HL-60/S4 treated with phorbol 12-myristate 13-acetate at 8.2 ng/mL for 4 days and 3 days (cell line): ENCODE results near the gene DDX46.

Source experiments
- in situ Hi-C: fragments of 300-500 bp; cut with MboI; formaldehyde crosslinking; loops from 2 replicates; pipeline ENCODE4 v1.15.0; 2022; ENCODE audit warnings: low sequenced_read_pairs

Gene DDX46

DNA sequence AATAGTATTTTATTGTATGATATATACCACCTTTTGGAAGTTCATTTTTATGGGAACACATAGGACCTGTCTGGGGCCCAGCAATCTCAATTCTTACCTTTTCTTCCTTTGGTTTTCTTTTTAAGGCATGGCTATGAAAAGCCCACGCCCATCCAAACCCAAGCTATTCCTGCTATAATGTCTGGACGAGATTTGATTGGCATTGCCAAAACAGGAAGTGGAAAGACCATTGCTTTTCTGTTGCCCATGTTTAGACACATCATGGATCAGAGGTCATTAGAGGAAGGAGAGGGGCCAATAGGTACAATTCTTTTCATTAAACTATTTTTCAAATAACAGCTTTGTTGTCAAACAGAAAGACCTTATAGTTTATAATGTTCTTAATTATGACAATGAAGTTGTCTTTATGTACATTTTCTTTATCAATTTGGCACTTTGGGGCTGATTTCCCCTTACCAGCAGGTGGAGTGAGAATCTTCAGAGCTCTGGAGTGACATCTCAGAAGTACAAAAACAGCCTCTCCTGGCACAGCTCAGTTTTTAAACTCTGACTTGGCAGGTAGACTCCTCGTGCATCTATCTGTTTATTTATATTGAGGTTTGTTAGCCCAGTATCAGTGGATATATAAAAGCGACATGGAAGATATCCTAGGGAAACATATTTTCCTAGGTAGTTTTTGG, 25.8 kb downstream of the DDX46 start:
- in situ Hi-C loops, result no loop called here

DNA sequence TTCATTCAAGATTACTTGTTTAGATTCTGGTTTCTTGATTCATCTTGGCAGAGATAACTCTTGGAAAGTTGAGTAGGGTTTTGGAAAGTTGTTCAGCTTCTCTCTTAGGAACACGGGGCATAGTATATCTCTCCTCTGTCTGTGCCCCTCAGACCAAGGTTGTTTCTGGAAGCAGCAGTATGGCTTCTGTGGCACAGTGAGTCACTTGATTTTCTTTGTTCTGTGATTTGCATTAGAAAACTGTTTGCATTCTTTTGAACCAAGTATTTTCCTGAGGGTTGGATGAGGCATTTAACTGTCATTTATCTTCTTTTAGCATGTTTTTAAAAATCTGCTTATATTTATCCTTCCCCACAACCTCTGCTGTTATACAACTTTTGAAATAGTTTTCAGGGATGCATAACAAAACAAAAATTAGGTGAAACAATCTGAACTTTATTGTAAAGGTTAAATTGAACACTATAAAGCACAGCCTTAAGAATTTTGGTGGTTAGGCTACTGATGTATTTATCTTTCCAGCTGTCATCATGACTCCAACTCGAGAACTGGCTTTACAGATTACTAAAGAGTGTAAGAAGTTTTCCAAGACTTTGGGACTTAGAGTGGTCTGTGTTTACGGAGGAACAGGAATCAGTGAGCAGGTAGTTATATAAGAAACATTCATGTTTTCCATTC, 26.5 kb downstream of the DDX46 start:
- in situ Hi-C loops, result no loop called here

- in situ Hi-C loops, result no loop called here
These were observed 29.1 kb downstream of the DDX46 start for GRCh38 chr5:134787692-134788091.

DNA sequence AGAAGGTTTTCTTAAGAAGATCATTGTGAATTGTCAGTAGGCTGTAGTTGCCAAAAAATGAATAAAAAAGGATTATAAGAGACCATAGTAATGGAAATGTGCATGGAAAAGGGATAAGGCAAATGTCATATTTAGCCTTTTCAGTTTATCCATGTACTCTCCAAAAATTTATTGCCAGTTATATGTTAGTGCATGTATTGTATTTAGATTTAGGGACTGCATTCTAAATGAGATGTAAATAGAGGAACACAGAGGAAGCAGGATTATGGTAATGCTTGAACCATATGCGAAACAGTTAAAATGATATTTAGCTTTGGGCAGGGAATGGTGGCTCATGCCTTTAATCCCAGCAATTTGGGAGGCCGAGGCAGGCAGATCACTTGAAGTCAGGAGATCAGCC, 33.0 kb downstream of the DDX46 start:
- in situ Hi-C loops, result no loop called here

DNA sequence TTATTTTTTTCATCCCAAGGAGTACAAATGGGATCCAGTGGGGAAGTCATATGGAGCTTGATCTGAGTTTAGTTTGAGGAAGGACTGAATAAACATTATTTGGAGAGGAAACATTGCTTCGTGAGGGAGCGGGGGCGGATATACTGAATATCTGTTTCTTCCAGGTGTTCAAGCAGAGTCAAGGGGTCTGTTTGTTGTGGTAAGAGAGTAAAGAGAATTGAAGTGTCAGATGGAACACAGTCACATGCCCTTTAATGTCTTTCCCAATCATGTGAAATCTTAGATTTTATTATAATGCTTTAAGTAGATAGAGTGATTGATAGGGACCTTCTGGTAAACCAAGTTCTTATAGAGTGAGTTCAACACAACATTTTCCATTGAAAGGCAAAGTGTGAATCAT, 33.7 kb downstream of the DDX46 start:
- in situ Hi-C loops, result no loop called here

- in situ Hi-C loops, result no loop called here
These were observed 34.5 kb downstream of the DDX46 start for GRCh38 chr5:134793111-134793510.

DNA sequence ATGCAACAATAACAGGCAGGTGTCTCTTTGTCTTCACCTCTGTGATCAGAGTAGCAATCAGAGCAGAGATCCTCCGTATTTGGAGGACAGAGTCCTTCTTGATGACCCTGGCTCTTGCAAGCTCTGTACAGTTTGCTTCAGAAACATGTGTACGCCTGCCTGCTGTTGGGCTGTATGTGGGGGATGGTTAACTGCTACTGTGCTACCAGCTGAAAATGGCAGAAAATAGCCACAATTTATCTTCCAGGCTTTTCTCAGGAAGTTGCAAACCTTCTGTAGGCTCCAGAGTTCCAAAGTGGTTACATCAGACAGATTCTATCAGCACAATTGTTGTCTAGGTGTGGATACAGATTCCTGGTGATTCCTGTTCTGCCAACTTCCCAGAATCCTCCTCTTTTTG, 35.5 kb downstream of the DDX46 start:
- in situ Hi-C loops, result no loop called here

DNA sequence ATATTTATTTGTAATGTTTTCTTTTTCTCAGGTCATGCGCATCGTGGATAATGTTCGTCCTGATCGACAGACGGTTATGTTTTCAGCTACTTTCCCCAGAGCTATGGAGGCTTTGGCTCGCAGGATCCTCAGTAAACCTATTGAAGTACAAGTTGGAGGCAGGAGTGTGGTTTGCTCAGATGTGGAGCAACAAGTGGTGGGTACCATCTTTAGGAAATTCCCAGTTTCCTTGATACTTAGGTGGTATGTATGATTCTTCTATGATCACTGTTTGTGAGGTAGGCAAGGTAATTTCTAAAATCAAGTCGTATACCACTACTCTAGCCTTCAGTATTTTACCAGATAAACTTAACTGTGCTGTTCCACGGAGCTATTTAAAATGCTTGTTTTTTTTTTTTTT, 36.2 kb downstream of the DDX46 start:
- in situ Hi-C loops, result no loop called here

DNA sequence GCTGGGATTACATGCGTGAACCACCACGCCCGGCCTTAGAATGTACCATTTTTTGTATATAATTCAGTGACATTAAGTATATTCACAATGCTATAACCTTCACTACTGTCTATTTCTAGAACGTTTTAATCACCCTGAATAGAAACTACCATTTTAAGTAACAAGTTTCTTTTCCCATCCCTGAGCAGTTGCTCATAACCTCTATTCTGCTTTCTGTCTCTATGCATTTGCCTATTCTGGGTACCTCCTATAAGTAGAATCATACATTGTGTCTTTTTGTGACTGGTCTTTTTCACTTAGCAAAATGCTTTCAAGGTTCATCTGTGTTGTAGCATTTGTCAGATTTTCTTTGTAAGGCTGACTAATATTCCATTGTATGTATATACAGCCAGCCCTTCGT, 39.9 kb downstream of the DDX46 start:
- in situ Hi-C loops, result no loop called here

- in situ Hi-C loops, result no loop called here
These were observed 45.2 kb downstream of the DDX46 start for GRCh38 chr5:134803821-134804220.

DNA sequence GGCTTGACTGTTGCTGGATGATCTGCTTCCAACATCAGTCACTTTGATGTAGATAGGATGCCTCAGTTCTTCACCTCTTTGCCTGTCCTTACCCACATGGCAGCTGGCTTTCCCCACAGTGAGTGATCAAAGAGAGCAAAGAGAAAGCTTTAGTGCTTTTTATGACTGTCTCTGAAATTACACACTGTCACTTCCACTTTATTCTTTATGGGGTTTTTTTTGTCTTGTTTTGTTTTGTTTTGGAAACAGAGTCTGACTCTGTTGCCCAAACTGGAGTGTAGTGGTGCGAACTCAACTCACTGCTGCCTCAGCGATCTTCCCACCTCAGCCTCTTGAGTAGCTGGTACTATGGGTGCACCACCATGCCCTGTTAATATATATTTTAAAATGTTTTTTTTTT, 54.8 kb downstream of the DDX46 start:
- in situ Hi-C loops, result no loop called here

DNA sequence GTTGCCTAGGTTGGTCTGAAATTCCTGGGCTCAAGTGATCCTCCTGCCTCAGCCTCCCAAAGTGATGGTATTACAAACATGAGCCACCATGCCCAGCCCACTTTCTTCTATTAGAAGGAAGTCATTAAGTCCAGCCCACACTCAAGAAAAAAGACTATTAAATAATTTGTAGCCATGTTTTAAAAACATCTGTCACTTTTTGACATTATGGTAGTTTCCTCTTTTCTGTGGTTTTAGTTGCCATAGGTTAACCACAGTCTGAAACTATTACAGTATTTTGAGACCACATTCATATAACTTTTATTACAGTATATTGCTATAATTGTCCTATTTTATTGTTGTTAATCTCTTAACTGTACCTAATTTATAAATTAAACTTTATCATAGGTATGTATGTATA, 55.2 kb downstream of the DDX46 start:
- in situ Hi-C loops, result no loop called here

DNA sequence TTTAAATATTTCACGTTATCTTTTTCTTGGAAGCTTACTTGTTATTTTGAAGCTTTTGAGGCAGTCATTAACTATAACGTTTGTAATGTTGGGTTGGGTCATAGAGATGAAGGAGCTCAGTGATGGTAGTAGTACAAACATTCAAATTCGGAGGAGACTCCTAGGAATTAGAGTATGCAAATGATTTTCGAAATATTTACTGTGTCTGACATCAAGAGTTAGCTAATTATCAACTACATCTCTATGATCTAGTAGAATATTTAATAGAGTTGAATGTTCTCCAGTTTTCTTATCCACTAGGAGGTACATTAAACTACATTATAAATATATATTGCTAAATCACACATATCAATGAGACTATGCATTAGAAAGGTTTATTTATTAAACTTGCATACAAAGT, 58.4 kb downstream of the DDX46 start:
- in situ Hi-C loops, result no loop called here

DNA sequence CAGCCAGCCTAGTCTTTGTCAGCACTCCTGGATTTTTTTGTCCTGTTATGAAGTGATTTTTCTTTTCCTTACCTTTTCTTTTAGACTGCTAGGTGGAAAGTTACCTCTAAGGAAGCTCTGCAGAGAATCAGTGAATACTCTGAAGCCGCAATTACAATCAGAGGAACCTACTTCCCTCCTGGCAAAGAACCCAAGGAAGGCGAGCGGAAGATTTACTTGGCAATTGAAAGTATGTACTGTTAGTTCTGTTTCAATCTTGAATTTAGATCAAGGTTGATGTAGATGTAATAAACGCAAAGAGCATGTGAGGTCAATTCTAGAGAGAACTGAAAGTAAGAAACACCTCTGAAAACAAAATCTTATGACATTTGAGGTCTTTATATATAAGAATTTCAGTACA, 60.2 kb downstream of the DDX46 start:
- in situ Hi-C loops, result no loop called here

DNA sequence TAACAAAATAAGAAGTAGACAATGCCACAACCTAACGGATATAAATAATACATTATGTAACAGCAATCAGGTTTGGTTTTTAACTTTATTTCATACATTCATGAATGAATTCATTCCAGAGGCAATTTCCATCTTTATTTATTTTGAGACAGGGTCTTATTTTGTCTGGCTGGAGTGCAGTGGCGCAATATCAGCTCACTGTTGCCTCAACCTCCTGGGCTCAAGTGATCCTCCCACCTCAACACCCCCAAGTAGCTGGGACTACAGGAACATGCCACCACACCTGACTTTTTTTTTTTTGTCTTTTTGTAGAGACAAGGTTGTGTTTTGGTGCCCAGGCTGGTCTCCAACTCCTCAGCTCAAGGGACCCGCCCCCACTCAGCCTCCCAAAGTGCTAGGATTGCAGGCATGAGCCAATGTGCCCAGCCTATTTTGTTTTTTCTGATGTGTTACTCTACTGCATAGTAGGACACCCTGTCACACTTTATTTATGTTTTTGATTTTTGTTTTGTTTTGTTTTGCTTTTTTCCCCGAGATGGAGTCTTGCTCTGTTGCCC, 60.9 kb downstream of the DDX46 start:
- in situ Hi-C loops, result no loop called here

DNA sequence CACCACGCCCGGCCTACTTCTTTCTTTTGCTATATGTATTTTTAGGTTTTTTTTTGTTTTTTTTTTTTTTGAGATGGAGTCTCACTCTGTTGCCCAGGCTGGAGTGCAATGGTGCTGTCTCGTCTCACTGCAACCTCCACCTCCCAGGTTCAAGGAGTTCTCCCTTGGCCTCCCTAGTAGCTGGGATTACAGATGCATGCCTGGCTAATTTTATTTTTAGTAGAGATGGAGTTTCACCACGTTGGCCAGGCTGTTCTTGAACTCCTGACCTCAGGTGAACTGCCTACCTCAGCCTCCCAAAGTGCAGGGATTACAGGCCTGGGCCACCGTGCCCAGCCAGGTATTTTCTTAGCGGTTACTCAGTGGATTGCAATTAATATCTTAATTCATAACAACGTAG, 63.3 kb downstream of the DDX46 start:
- in situ Hi-C loops, result no loop called here

GRCh38 chr5:134824681-134825080, 66.1 kb downstream of the DDX46 start:
- in situ Hi-C loops, result no loop called here

- in situ Hi-C loops, result no loop called here
These were observed 66.6 kb downstream of the DDX46 start for GRCh38 chr5:134825212-134825611.

- in situ Hi-C loops, result no loop called here
These were observed 74.9 kb downstream of the DDX46 start for GRCh38 chr5:134833340-134834032.

DNA sequence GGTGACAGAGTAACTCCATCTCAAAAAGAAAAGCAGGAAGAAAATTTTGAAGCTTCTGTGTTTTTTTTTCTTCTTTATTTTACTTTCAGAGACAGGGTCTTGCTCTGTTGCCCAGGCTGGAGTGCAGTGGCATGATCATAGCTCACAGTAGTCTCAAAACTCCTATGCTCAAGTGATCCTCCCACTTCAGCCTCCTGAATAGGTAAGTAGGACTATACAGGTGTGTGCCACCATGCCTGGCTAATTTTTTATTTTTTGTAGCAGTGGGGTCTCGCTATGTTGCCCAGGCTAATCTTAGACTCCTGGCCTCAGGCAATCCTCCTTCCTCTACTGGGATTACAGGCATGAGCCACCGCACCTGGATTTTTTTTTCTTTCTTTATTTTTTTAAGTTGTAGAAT, 77.0 kb downstream of the DDX46 start:
- in situ Hi-C loops, result no loop called here

GRCh38 chr5:134837530-134838181, 79.1 kb downstream of the DDX46 start:
- in situ Hi-C loops, result no loop called here
